Neutrophil (primary cell): ENCODE data around the gene ROR2.

Experiments
- H3K27ac ChIP-seq: fragments of 200-600 bp; sonication (generic); 2 replicates; pipeline ENCODE4 v1.5.1; 2016; ENCODE audit warnings: mild to moderate bottlenecking, moderate library complexity
- H3K27me3 ChIP-seq: fragments of 200-600 bp; sonication (generic); 2 replicates; pipeline ENCODE4 v1.6.0; 2016; ENCODE audit warnings: mild to moderate bottlenecking
- H3K36me3 ChIP-seq: fragments of 200-600 bp; sonication (generic); 2 replicates; pipeline ENCODE4 v1.5.1; 2017
- H3K4me1 ChIP-seq, 2 experiments: fragments of 200-600 bp in 1 of 2; sonication (generic) in 1 of 2; 1 replicate in 1 of 2; 2 replicates in 1 of 2; pipeline versions ENCODE4 v1.5.1 to v1.6.1; 2013 to 2016; ENCODE audit warnings: low read depth in 1 of 2, low read length in 1 of 2, mild to moderate bottlenecking in 1 of 2, moderate library complexity in 1 of 2; ENCODE audit not compliant: control insufficient read depth in 1 of 2, insufficient read depth in 1 of 2
- H3K4me3 ChIP-seq, 2 experiments: fragments of 200-600 bp in 1 of 2; sonication (generic) in 1 of 2; 1 replicate in 1 of 2; 2 replicates in 1 of 2; pipeline ENCODE4 v1.5.1; 2013 to 2016; ENCODE audit warnings: low read depth in 1 of 2, low read length in 1 of 2, mild to moderate bottlenecking in 1 of 2, moderate library complexity in 1 of 2
- H3K9me3 ChIP-seq: fragments of 200-600 bp; sonication (generic); 2 replicates; pipeline ENCODE4 v1.5.1; 2016
- TF ChIP-seq, protein P1 (sequence below): fragments of 200-600 bp; sonication (generic); IDR thresholded peaks from 2 replicates; pipeline ENCODE4 v1.5.1; 2016; ENCODE audit warnings: antibody characterized with exemption

ROR2 gene

DNA sequence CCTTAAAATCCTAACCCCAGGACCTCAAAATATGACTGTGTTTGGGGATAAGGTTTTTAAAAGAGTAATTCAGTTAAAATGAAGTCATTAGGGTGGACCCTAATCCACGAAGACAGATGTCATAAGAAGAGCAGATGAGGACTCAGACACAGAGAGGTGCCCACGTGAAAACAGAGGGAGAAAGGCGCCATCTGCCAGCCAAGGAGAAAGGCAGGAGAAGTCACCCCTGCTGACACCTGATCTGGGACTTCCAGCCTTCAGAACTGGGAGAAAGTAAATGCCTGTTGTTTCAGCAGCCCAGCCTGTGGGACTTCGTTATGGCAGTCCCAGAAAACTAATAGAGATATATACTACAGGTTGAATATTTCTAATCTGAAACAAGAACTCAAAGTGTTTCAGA, 67.4 kb downstream of the ROR2 start:
- no peak overlapping the region for H3K27ac ChIP-seq
- H3K4me1 ChIP-seq = no peaks in the 10 kb centered on the region
- H3K9me3 ChIP-seq = no peaks in the 10 kb centered on the region
- H3K4me3 ChIP-seq = no peak overlapping the region
- H3K36me3 ChIP-seq = no peaks in the 10 kb centered on the region
- H3K27me3 ChIP-seq = peaks cover 22% of the 10 kb centered on the region
- TF ChIP-seq, protein P1, sequence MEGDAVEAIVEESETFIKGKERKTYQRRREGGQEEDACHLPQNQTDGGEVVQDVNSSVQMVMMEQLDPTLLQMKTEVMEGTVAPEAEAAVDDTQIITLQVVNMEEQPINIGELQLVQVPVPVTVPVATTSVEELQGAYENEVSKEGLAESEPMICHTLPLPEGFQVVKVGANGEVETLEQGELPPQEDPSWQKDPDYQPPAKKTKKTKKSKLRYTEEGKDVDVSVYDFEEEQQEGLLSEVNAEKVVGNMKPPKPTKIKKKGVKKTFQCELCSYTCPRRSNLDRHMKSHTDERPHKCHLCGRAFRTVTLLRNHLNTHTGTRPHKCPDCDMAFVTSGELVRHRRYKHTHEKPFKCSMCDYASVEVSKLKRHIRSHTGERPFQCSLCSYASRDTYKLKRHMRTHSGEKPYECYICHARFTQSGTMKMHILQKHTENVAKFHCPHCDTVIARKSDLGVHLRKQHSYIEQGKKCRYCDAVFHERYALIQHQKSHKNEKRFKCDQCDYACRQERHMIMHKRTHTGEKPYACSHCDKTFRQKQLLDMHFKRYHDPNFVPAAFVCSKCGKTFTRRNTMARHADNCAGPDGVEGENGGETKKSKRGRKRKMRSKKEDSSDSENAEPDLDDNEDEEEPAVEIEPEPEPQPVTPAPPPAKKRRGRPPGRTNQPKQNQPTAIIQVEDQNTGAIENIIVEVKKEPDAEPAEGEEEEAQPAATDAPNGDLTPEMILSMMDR = no peak

DNA sequence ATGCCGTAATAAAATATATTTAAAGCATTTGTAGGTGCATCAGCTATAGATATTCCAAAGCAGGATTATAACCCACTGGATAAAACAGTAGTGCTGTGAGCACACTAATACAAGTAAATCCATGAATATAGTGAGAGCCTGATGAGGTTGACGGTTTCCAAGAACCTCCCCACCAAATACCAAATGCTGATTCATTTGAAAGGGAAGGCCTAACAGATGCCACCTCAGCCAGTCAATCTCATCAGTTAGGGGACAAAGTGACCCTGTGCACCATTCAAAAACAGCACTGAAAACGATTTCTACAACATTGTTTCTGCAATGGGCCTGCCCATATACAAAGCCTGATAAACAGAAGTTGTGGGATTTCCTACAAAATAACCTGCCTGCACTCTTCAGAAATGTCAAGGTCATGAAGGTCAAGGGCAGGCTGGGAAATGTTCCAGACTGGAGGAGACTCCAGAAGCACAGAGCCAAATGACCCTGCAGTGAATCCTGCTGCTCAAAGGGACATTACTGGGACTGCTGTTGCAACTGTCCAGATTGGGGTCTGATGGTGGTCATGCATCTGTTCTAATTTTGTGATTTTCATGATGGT, 69.6 kb downstream of the ROR2 start:
- Histone ChIP-seq H3K27ac (no peak overlapping the region), H3K27me3 (peaks cover 4% of the 10 kb centered on the region), H3K36me3 (no peaks in the 10 kb centered on the region), H3K4me1 (no peaks in the 10 kb centered on the region), H3K4me3 (no peak overlapping the region), H3K9me3 (no peaks in the 10 kb centered on the region)
- TF ChIP-seq, protein P1 = no peak

DNA sequence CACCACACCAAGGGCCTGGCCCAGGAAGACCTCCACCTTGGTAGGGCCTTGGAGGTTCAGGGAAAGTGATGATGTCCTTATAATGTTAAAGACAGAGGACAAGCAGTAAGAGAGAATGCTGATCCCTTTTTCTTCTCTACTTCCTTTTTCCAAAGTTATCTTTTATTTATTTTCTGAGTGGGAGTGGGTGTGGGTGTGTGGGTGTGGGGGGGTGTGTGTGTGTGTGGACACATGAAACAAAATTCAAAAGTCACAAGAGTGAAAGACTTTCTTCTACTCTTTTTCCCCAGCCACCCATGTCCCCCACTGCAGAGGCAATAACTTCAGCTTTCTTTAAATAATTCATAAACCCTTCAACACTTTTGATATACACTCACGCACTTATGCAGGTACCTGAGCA, 70.8 kb downstream of the ROR2 start:
- Histone ChIP-seq H3K9me3 (no peaks in the 10 kb centered on the region), H3K36me3 (no peaks in the 10 kb centered on the region), H3K27me3 (peaks cover 4% of the 10 kb centered on the region), H3K27ac (no peak overlapping the region), H3K4me1 (no peaks in the 10 kb centered on the region), H3K4me3 (no peak overlapping the region)
- TF ChIP-seq, protein P1 = no peak

DNA sequence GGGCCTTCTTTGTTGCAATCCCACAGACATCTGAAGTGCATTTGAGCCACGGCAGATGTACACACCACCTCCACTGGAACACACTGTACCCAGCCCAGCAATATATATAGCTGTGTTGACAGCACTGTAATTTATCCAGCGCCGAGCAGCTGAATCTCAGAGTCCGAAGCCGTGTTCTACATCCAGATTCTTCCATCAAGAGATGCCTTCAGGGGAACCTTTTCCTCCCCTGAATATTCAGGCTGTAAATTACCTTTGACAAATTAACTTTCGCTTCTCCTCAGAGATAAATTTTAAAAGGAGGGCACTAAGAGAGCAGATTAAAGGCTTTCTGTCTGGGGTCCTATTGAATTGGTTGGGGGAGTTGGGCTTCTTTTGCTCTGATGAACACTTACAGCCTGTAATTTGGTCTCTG, 76.4 kb downstream of the ROR2 start:
- no peaks in the 10 kb centered on the region for H3K9me3 ChIP-seq
- H3K4me3 ChIP-seq = no peak overlapping the region
- peaks cover 10% of the 10 kb centered on the region for H3K27me3 ChIP-seq
- no peaks in the 10 kb centered on the region for H3K36me3 ChIP-seq
- no peaks in the 10 kb centered on the region for H3K4me1 ChIP-seq
- H3K27ac ChIP-seq = no peak overlapping the region
- TF ChIP-seq, protein P1 = no peak

DNA sequence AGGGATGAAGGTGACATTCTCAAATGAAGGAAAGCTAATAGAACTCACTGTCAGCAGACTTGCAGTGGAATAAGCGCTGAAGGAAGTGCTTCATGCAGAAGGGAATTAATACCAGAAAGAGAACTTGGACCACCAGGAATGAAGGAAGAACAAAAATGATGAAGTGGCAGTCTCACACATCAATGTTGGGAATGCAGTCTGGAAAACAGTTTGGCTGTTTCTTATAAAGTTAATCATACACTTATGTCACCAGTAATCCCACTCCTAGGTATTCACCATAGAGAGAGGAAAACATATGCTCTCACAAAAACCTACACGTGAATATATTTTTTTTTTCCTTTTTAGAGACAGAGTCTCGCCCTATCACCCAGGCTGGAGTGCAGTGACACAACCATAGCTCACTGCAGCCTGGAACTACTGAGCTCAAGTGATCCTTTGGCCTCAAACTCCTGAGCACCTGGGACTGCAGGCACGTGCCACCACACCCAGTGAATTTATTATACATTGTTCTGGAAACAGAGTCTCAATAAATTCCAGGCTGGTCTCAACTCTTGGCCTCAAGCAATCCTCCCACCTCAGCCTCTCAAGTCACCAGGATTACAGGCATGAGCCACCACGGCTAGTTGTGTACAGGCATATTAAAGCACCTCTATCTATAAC, 81.2 kb downstream of the ROR2 start:
- H3K36me3 ChIP-seq = no peaks in the 10 kb centered on the region
- no peaks in the 10 kb centered on the region for H3K4me1 ChIP-seq
- H3K27ac ChIP-seq = no peak overlapping the region
- no peak overlapping the region for H3K4me3 ChIP-seq
- TF ChIP-seq, protein P1 = no peak
- H3K27me3 ChIP-seq = peaks cover 12% of the 10 kb centered on the region
- H3K9me3 ChIP-seq = no peaks in the 10 kb centered on the region
